NCI-H1105 treated with DMSO at 0.1 percent for 48 hours (cell line): ENCODE results near the gene OCIAD1.
"Not testable (repeated sequence)": the region's sequence is repeated elsewhere in the genome, so short reads cannot be mapped to it uniquely, and the experiment has no call there.

Source experiments
- DNase-seq: peaks from one replicate; lab custom pipeline; 2025; lab: John Stamatoyannopoulos, UW

The OCIAD1 gene

GRCh38 chr4:48821431-48821830 lies 9.5 kb upstream of the OCIAD1 start:
- DNase-seq, result not testable (repeated sequence)

GRCh38 chr4:48827622-48828021 lies 3.3 kb upstream of the OCIAD1 start:
- DNase-seq, result no peak

- DNase-seq, result peak; percentile 28
These were observed 693 bp downstream of the OCIAD1 start for GRCh38 chr4:48831532-48832030.

- DNase-seq, result no peak
These were observed 1.7 kb downstream of the OCIAD1 start for GRCh38 chr4:48832571-48832970.

- DNase-seq, result no peak
These were observed 5.8 kb downstream of the OCIAD1 start for GRCh38 chr4:48836658-48837057.

GRCh38 chr4:48841045-48841827 lies 10.3 kb downstream of the OCIAD1 start:
- DNase-seq, result no peak

GRCh38 chr4:48844843-48845242 lies 14.0 kb downstream of the OCIAD1 start:
- peak; percentile 13 for DNase-seq

GRCh38 chr4:48848799-48849198 lies 17.9 kb downstream of the OCIAD1 start:
- not testable (repeated sequence) for DNase-seq

GRCh38 chr4:48851651-48852050 lies 20.8 kb downstream of the OCIAD1 start:
- DNase-seq, result no peak

GRCh38 chr4:48853604-48854394 lies 22.9 kb downstream of the OCIAD1 start:
- no peak for DNase-seq

GRCh38 chr4:48854395-48854683 lies 23.5 kb downstream of the OCIAD1 start:
- no peak for DNase-seq

- DNase-seq, result no peak
These were observed 24.1 kb downstream of the OCIAD1 start for GRCh38 chr4:48854982-48855381.

- DNase-seq, result no peak
These were observed 27.2 kb downstream of the OCIAD1 start for GRCh38 chr4:48858130-48858529.

- no peak for DNase-seq
These were observed 31.1 kb downstream of the OCIAD1 start for GRCh38 chr4:48862038-48862437.

- no peak for DNase-seq
These were observed 31.8 kb downstream of the OCIAD1 start for GRCh38 chr4:48862661-48863060.

GRCh38 chr4:48863728-48864127 lies 32.8 kb downstream of the OCIAD1 start:
- no peak for DNase-seq

- not testable (repeated sequence) for DNase-seq
These were observed 33.8 kb downstream of the OCIAD1 start for GRCh38 chr4:48864696-48865095.

GRCh38 chr4:48877827-48878535 lies 47.1 kb downstream of the OCIAD1 start:
- DNase-seq, result no peak

- no peak for DNase-seq
These were observed 48.9 kb downstream of the OCIAD1 start for GRCh38 chr4:48879561-48880442.

GRCh38 chr4:48881646-48882045 lies 50.8 kb downstream of the OCIAD1 start:
- not testable (repeated sequence) for DNase-seq

- DNase-seq, result not testable (repeated sequence)
These were observed 58.9 kb downstream of the OCIAD1 start for GRCh38 chr4:48889750-48890149.
